HL-60/S4 treated with phorbol 12-myristate 13-acetate at 8.2 ng/mL for 4 days and 3 days (cell line): ENCODE results near the gene ULK2.
"Not testable (repeated sequence)": the region's sequence is repeated elsewhere in the genome, so short reads cannot be mapped to it uniquely, and the experiment has no call there.

Experiments
- in situ Hi-C: fragments of 300-500 bp; cut with MboI; formaldehyde crosslinking; loops from 2 replicates; pipeline ENCODE4 v1.15.0; 2022; ENCODE audit warnings: low sequenced_read_pairs

Gene ULK2

GRCh38 chr17:19867329-19868078, at the start of gene ULK2:
TSS of gene ULK2 (minus strand) at chr17:19867936. CDS start at chr17:19867417, 519 bp downstream.
- in situ Hi-C loops: no loop called here

GRCh38 chr17:19915245-19915978, 47.7 kb upstream of the ULK2 start:
- in situ Hi-C loops: no loop called here

GRCh38 chr17:19911033-19911432, 43.3 kb upstream of the ULK2 start:
- in situ Hi-C loops: no loop called here

- in situ Hi-C loops: no loop called here
These were observed 41.4 kb upstream of the ULK2 start for GRCh38 chr17:19909139-19909538.

GRCh38 chr17:19905502-19905901, 37.8 kb upstream of the ULK2 start:
- in situ Hi-C loops: no loop called here

- in situ Hi-C loops: no loop called here
These were observed 37.2 kb upstream of the ULK2 start for GRCh38 chr17:19904924-19905323.

GRCh38 chr17:19904412-19904811, 36.7 kb upstream of the ULK2 start:
- in situ Hi-C loops: no loop called here

- in situ Hi-C loops: no loop called here
These were observed 33.1 kb upstream of the ULK2 start for GRCh38 chr17:19900809-19901208.

- in situ Hi-C loops: no loop called here
These were observed 30.2 kb upstream of the ULK2 start for GRCh38 chr17:19897903-19898302.

GRCh38 chr17:19897090-19897837, 29.5 kb upstream of the ULK2 start:
- in situ Hi-C loops: no loop called here

GRCh38 chr17:19896679-19897078, 28.9 kb upstream of the ULK2 start:
- in situ Hi-C loops: no loop called here

- in situ Hi-C loops: not testable (repeated sequence)
These were observed 22.8 kb upstream of the ULK2 start for GRCh38 chr17:19890554-19890953.

GRCh38 chr17:19890001-19890400, 22.3 kb upstream of the ULK2 start:
- in situ Hi-C loops: not testable (repeated sequence)

- in situ Hi-C loops: no loop called here
These were observed 18.4 kb upstream of the ULK2 start for GRCh38 chr17:19886116-19886515.

GRCh38 chr17:19883537-19884215, 15.9 kb upstream of the ULK2 start:
- in situ Hi-C loops: no loop called here

- in situ Hi-C loops: no loop called here
These were observed 12.7 kb upstream of the ULK2 start for GRCh38 chr17:19880393-19880792.

- in situ Hi-C loops: no loop called here
These were observed 9.7 kb upstream of the ULK2 start for GRCh38 chr17:19877364-19877945.

- in situ Hi-C loops: no loop called here
These were observed 8.9 kb upstream of the ULK2 start for GRCh38 chr17:19876529-19877161.

- in situ Hi-C loops: no loop called here
These were observed 6.5 kb upstream of the ULK2 start for GRCh38 chr17:19874256-19874655.

GRCh38 chr17:19873346-19873745, 5.6 kb upstream of the ULK2 start:
- in situ Hi-C loops: no loop called here
